GM12891 (cell line): ENCODE measurements around the gene PEPD.

Source experiments
- POLR2A ChIP-seq: IDR thresholded peaks from 2 replicates; pipeline ENCODE4 v1.6.1; 2011; ENCODE audit warnings: low read depth, low read length, control low read depth
- SPI1 ChIP-seq: IDR thresholded peaks from 2 replicates; pipeline ENCODE4 v1.6.1; 2011; ENCODE audit warnings: low read depth, low read length, control low read depth

DNA sequence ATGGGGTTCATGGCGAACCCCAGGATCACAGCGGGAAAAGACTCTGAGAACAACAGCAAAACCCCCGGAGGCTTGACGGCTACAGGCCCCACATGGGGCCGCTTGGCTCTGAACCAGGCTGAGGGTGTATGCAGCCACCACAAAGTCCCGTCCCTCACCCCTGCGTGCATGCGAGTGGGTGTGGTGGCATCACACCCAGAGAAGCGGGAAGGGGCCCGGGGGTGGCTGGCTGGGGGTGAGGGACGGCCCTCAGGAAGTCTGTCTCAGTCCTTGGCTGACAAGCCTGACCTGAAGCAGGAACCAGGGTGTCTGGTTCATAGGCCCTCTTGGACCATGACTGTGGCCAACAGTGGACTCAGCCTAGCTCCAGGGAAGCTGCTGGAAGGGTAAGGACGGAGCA is 113.9 kb downstream of the PEPD start:
- no peak for TF ChIP-seq POLR2A
- TF ChIP-seq SPI1 = no peak
